Measurements from ENCODE around the gene GCAT.

- TF ChIP-seq CTCF (IDR thresholded peaks at IDR 0.05) (no peak), POLR2A (IDR thresholded peaks at IDR 0.05) (no peak)
Measured at GRCh38 chr22:37852418-37852817, 44.7 kb downstream of the GCAT start.
